ENCODE measurements around the gene TMC7. TPM values are rescaled to one million over a fixed set of nuclear protein-coding genes. Genes with fewer than 3 reads are reported as not detected.

The TMC7 gene
- total and polyA plus RNA-seq, 2 of the 13 experiments (the other 11 are each of a cell fraction or from before 2014, with no cell fraction given): 1.2 to 5.1 TPM

GRCh38 chr16:19086322-19087199 is 102.8 kb downstream of the TMC7 start (continued):
- TF ChIP-seq FUBP1 (CRISPR knock-in tag; IDR thresholded peaks at IDR 0.05; ENCODE audit: borderline replicate concordance) (no peak), FOXC1 (CRISPR knock-in tag; IDR thresholded peaks at IDR 0.05; ENCODE audit: borderline replicate concordance) (0 out of 2 replicates have a peak, but pooled peaks have one; percentile 79), PRPF4 (IDR thresholded peaks at IDR 0.05; ENCODE audit: low read depth, low read length, poor library complexity, severe bottlenecking) (no peak), HES4 (CRISPR knock-in tag; IDR thresholded peaks at IDR 0.05; ENCODE audit: borderline replicate concordance) (0 out of 2 replicates have a peak, but pooled peaks have one; percentile 72), ZZZ3 (CRISPR knock-in tag; IDR thresholded peaks at IDR 0.05; ENCODE audit: borderline replicate concordance) (no peak), PAXIP1 (CRISPR knock-in tag; conservative IDR thresholded peaks at IDR 0.05) (peak; percentile 44; the same call in 1 of the 2 replicates), ZNF720 (CRISPR knock-in tag; IDR thresholded peaks at IDR 0.05) (no peak), RARA (CRISPR knock-in tag; IDR thresholded peaks at IDR 0.05) (peak; percentile 56), ZNF431 (CRISPR knock-in tag; IDR thresholded peaks at IDR 0.05; ENCODE audit: borderline replicate concordance, low read depth) (no peak), ZFYVE20 (CRISPR knock-in tag; IDR thresholded peaks at IDR 0.05; ENCODE audit: borderline replicate concordance, low read depth) (no peak), ARHGAP35 (CRISPR knock-in tag; IDR thresholded peaks at IDR 0.05; ENCODE audit: borderline replicate concordance) (peak; percentile 97), MLXIP (CRISPR knock-in tag; IDR thresholded peaks at IDR 0.05; ENCODE audit: borderline replicate concordance) (peak; percentile 69; the same call in 1 of the 2 replicates), MEIS1 (CRISPR knock-in tag; IDR thresholded peaks at IDR 0.05; ENCODE audit: borderline replicate concordance) (peak; percentile 93), KLF11 (CRISPR knock-in tag; IDR thresholded peaks at IDR 0.05) (peak; percentile 90), ZNF550 (CRISPR knock-in tag; IDR thresholded peaks at IDR 0.05; ENCODE audit: borderline replicate concordance) (0 out of 2 replicates have a peak, but pooled peaks have one; percentile 85), SUZ12 (IDR thresholded peaks at IDR 0.05; ENCODE audit: low read depth, low read length) (peak; percentile 34), ZNF468 (CRISPR knock-in tag; IDR thresholded peaks at IDR 0.05) (no peak)
